ENCODE measurements around the gene ARFGEF3.

DNA sequence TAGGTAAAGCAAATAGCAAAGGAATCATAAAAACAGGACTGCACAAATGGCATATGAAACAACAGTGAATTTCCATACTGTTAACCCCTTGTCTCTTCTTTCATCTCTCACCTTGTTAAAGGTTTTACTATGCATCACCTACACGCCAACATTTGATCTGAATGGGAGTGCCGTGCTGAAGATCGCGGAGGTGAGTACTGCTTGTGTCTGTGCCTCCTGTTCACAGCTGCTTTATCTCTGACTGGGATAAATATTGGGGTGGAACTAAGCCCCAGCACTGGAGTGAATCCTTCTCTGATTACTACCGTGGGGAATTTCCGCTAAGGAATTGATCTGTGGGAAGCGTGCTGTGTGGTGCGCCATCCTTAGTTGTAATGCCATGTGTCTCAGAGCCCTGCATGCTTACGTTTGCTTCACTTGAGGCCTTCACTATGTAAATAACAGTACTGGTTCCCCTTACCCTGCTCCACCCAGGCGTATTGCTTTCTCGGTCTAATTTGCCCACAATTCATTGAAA lies 68.0 kb downstream of the ARFGEF3 start:
- TF ChIP-seq CTCF (IDR thresholded peaks at IDR 0.05) (no peak), EZH2 (IDR thresholded peaks at IDR 0.05; ENCODE audit: borderline replicate concordance, insufficient read depth, low read depth, low read length, poor library complexity, severe bottlenecking) (no peak)
